K562 (cell line): ENCODE measurements around the gene GPR32. TPM values are rescaled to one million over a fixed set of nuclear protein-coding genes. Genes with fewer than 3 reads are reported as not detected.

ENCODE experiments used
- CREB1 ChIP-seq, 2 experiments: sonication (generic) in 1 of 2; formaldehyde crosslinking in 1 of 2; IDR thresholded peaks; 2 replicates each; pipeline versions ENCODE4 v1.6.1 to v1.8.0; 2012 to 2022; ENCODE audit warnings: inconsistent platforms in 1 of 2, mild to moderate bottlenecking in 1 of 2, missing genetic modification reagents in 1 of 2, moderate library complexity in 1 of 2
- MYNN ChIP-seq, 2 experiments: sonication (generic); formaldehyde crosslinking in 1 of 2; IDR thresholded peaks; 2 replicates each; pipeline versions ENCODE4 v1.5.0 to v1.6.1; 2016 to 2020; ENCODE audit warnings: antibody characterized with exemption in 1 of 2, missing genetic modification reagents in 1 of 2
- NFIC ChIP-seq: fragments of 450-650 bp; IDR thresholded peaks from 2 replicates; pipeline ENCODE4 v1.6.1; 2017; ENCODE audit warnings: mild to moderate bottlenecking, inconsistent platforms
- RBM17 ChIP-seq: fragments of 200-400 bp; formaldehyde crosslinking; IDR thresholded peaks from 2 replicates; pipeline ENCODE4 v1.6.1; 2017; ENCODE audit warnings: low read depth, mild to moderate bottlenecking, low read length, borderline replicate concordance
- SNRNP70 ChIP-seq: fragments of 200-400 bp; formaldehyde crosslinking; optimal IDR thresholded peaks from 2 replicates; pipeline ENCODE3; 2017; ENCODE audit warnings: low read depth, low read length
- THRB ChIP-seq: fragments of 450-650 bp; formaldehyde crosslinking; conservative IDR thresholded peaks from 2 replicates; pipeline ENCODE4 v1.4.0; 2022; ENCODE audit warnings: mild to moderate bottlenecking, missing genetic modification characterization
- ZBTB34 ChIP-seq: fragments of 250-450 bp; sonication (Bioruptor Pico); IDR thresholded peaks from 2 replicates; pipeline ENCODE4 v1.8.0; 2021; ENCODE audit warnings: mild to moderate bottlenecking, moderate library complexity
- ZFPM2 ChIP-seq: fragments of 250-450 bp; sonication (Bioruptor Pico); IDR thresholded peaks from 2 replicates; pipeline ENCODE4 v1.5.1; 2022; ENCODE audit warnings: mild to moderate bottlenecking
- ZNF398 ChIP-seq: fragments of 250-450 bp; sonication (Bioruptor Pico); IDR thresholded peaks from 2 replicates; pipeline ENCODE4 v1.8.0; 2021; ENCODE audit warnings: moderate library complexity, mild to moderate bottlenecking, inconsistent platforms
- ZNF740 ChIP-seq, 3 experiments: fragments of 200-800 bp in 1 of 3; sonication (Bioruptor generic) in 1 of 3; sonication (generic) in 1 of 3; formaldehyde crosslinking in 1 of 3; IDR thresholded peaks; 2 replicates each; pipeline versions ENCODE4 v1.6.1 to v1.8.0; 2016 to 2022; ENCODE audit warnings: mild to moderate bottlenecking in 2 of 3, missing compliant biosample characterization in 2 of 3, missing genetic modification characterization in 2 of 3, missing genetic modification reagents in 1 of 3
- polyA plus RNA-seq, 8 experiments: library from polyadenylated mRNA; depleted of rRNA in 4 of 8; stranded (reverse) in 5 of 8; unstranded in 3 of 8; fragments of >200 nt; fragmentation: Nextera tagmentation in 2 of 8; fragmentation: Illumina TruSeq in 1 of 8; extraction: Ambion mirVana in 2 of 8; extraction: Trizol in 1 of 8; gene quantifications; 2 replicates each; pipeline versions ENCODE4 v1.2.1 to v1.2.3, GENCODE V29; 2011 to 2014; ENCODE audit warnings: inconsistent platforms in 1 of 8, missing spikeins in 1 of 8
- total RNA-seq, 7 experiments: library from RNA; depleted of rRNA in 6 of 7; stranded (reverse); fragments of >200 nt in 6 of 7; fragmentation: Illumina TruSeq in 2 of 7; extraction: Trizol in 2 of 7; gene quantifications; 2 replicates each; pipeline versions ENCODE4 v1.2.1 to v1.2.3, GENCODE V29; 2011 to 2021; ENCODE audit warnings: low replicate concordance in 1 of 7

Gene GPR32
- total and polyA plus RNA-seq, 9 of the 15 experiments (the other 6 are each of a cell fraction or from before 2014, with no cell fraction given), result not detected

- TF ChIP-seq ZNF740 (CRISPR knock-in tag; IDR thresholded peaks at IDR 0.05) (peak; percentile 48; the same call in 1 of the 2 replicates), ZNF740 (tag; IDR thresholded peaks at IDR 0.05) (no peak), ZBTB34 (CRISPR knock-in tag) (no peak), CREB1 (IDR thresholded peaks at IDR 0.05) (peak; percentile 10; the same call in 1 of the 2 replicates), CREB1 (CRISPR knock-in tag; IDR thresholded peaks at IDR 0.05) (no peak; the same call in none of the 2 replicates), RBM17 (no peak), MYNN (IDR thresholded peaks at IDR 0.05) (peak; percentile 55; the same call in 1 of the 2 replicates), MYNN (CRISPR knock-in tag; IDR thresholded peaks at IDR 0.05) (no peak), ZFPM2 (CRISPR knock-in tag) (no peak), NFIC (peak; percentile 53), ZNF398 (CRISPR knock-in tag) (no peak), THRB (CRISPR knock-in tag) (peak; percentile 77; the same call in 1 of the 2 replicates), SNRNP70 (peak; percentile 71)
Measured at GRCh38 chr19:50794876-50795663, 24.8 kb downstream of the GPR32 start (continued).
